Measurements from ENCODE around the gene NMBR. TPM values are rescaled to one million over a fixed set of nuclear protein-coding genes. Genes with fewer than 3 reads are reported as not detected.

The NMBR gene
- total RNA-seq, 3 donors from 2014 or later (not counting 1 experiment from before 2014, with no cell fraction given), result not detected

DNA sequence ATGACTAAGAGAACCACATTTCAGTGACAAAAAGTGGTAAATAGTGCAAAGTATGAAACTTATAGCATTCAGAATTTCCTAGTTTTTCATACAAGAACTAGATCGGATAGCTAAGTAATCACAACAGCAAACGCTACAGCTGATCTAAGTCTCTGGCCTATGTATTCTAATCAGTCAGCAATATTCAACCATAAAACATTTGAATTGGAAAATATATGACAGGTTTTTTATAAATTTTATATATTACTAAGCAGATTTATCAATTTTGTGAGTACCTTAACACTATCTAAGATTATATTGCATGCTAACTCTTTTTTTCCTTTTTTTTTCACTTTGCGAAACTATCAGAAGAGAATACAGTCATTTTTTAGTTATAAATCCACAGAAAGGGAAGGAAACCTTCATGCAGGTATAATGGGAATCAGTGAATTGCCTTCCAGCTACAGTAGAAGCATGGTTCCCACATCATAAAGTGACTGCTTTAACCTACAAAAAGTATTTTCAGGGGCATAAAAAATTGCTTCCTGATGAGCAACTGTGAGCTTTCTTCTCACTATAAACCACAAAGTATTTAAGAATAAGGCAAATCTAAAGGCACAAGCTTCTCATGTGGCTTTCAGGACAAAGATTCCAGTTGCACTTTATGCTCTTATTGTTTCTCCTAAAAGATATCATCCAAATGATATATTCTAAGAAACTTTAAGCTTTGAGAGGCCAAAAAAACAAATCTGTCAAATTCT lies 88.2 kb downstream of the NMBR start:
- Histone ChIP-seq H3K36me3 (ENCODE audit: control insufficient read depth, insufficient read depth, low read length) (no peaks in the 10 kb centered on the region), H3K27me3 (ENCODE audit: control insufficient read depth, insufficient read depth, low read length) (no peaks in the 10 kb centered on the region), H3K4me1 (ENCODE audit: control insufficient read depth, insufficient read depth, low read length) (no peaks in the 10 kb centered on the region), H3K4me3 (ENCODE audit: low read length) (no peak overlapping the region), H3K27ac (ENCODE audit: low read length) (no peak overlapping the region), H3K9me3 (ENCODE audit: control insufficient read depth, insufficient read depth, low read length) (no peaks in the 10 kb centered on the region)
- ATAC-seq (no peak), DNase-seq (no peak)
- Mint-ChIP-seq H3K9me3 (peaks cover 0 to 5% of the 10 kb centered on the region in 2 donors), H3K27me3 (ENCODE audit: low read depth in 2 of 2) (no peaks in the 10 kb centered on the region), H3K27ac (no peak overlapping the region), H3K36me3 (no peaks in the 10 kb centered on the region), H3K4me3 (no peak overlapping the region), H3K4me1 (no peaks in the 10 kb centered on the region)
- TF ChIP-seq, protein P1, sequence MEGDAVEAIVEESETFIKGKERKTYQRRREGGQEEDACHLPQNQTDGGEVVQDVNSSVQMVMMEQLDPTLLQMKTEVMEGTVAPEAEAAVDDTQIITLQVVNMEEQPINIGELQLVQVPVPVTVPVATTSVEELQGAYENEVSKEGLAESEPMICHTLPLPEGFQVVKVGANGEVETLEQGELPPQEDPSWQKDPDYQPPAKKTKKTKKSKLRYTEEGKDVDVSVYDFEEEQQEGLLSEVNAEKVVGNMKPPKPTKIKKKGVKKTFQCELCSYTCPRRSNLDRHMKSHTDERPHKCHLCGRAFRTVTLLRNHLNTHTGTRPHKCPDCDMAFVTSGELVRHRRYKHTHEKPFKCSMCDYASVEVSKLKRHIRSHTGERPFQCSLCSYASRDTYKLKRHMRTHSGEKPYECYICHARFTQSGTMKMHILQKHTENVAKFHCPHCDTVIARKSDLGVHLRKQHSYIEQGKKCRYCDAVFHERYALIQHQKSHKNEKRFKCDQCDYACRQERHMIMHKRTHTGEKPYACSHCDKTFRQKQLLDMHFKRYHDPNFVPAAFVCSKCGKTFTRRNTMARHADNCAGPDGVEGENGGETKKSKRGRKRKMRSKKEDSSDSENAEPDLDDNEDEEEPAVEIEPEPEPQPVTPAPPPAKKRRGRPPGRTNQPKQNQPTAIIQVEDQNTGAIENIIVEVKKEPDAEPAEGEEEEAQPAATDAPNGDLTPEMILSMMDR (IDR thresholded peaks at IDR 0.05), result no peak
- no CpG with 5 or more reads among the region's 3 CpGs for WGBS (ENCODE audit: insufficient coverage)
- intact Hi-C loops (cut with micrococcal nuclease), result no loop called here

DNA sequence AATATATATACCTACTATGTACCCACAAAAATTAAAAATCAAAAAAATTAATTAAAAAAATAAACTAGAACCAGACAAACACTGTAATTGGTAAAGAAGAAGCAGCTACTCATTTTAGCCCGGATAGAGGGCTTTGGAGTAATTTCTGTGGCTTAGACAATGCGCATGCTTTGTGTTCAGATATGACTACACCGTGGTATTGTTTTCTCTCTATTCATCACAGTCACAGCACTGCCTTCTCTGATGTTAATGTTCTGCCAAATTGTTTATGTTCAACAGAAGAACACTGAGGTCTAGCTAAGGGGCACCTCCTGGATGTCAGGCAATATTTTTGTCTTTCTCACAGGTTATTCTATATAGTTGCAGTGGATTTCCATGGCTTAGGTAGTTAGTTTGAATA lies 91.7 kb downstream of the NMBR start:
- Mint-ChIP-seq H3K4me3 (no peak overlapping the region), H3K4me1 (no peaks in the 10 kb centered on the region), H3K36me3 (peaks cover 6% of the 10 kb centered on the region), H3K9me3 (peaks cover 7 to 22% of the 10 kb centered on the region in 2 donors), H3K27ac (no peak overlapping the region), H3K27me3 (ENCODE audit: low read depth in 2 of 2) (no peaks in the 10 kb centered on the region)
- Histone ChIP-seq H3K36me3 (ENCODE audit: control insufficient read depth, insufficient read depth, low read length) (no peaks in the 10 kb centered on the region), H3K27me3 (ENCODE audit: control insufficient read depth, insufficient read depth, low read length) (no peaks in the 10 kb centered on the region), H3K4me1 (ENCODE audit: control insufficient read depth, insufficient read depth, low read length) (no peaks in the 10 kb centered on the region), H3K27ac (ENCODE audit: low read length) (no peak overlapping the region), H3K4me3 (ENCODE audit: low read length) (no peak overlapping the region), H3K9me3 (ENCODE audit: control insufficient read depth, insufficient read depth, low read length) (no peaks in the 10 kb centered on the region)
- DNase-seq (no peak), ATAC-seq (no peak)
- TF ChIP-seq, protein P1 (IDR thresholded peaks at IDR 0.05), result no peak
- 68% methylated on average over 3 of the region's 3 CpGs for WGBS (ENCODE audit: insufficient coverage)
- intact Hi-C loops (cut with micrococcal nuclease), result no loop called here

DNA sequence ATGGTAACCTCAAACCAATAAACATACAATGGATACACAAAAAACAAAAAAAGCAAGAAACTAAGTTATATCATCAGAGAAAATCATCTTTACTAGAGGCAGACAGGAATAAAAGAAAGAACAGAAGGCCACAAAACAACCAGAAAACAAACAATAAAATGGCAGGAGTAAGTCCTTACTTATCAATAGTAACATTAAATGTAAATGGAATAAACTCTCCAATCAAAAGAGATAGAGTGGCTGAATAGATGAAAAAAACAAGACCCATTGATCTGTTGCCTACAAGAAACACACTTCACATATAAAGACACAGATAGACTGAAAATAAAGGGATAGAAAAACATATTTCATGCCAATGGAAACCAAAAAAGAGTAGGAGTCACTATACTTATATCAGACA lies 95.5 kb downstream of the NMBR start:
- no peak for ATAC-seq
- H3K4me3 Mint-ChIP-seq, result no peak overlapping the region
- no peaks in the 10 kb centered on the region for H3K27me3 Mint-ChIP-seq (ENCODE audit: low read depth in 2 of 2)

More for the DNA sequence above, 95.5 kb downstream of the NMBR start:
- no peak for DNase-seq
- Histone ChIP-seq H3K4me3 (ENCODE audit: low read length) (no peak overlapping the region), H3K9me3 (ENCODE audit: control insufficient read depth, insufficient read depth, low read length) (no peaks in the 10 kb centered on the region), H3K36me3 (ENCODE audit: control insufficient read depth, insufficient read depth, low read length) (no peaks in the 10 kb centered on the region), H3K4me1 (ENCODE audit: control insufficient read depth, insufficient read depth, low read length) (no peaks in the 10 kb centered on the region), H3K27ac (ENCODE audit: low read length) (no peak overlapping the region), H3K27me3 (ENCODE audit: control insufficient read depth, insufficient read depth, low read length) (no peaks in the 10 kb centered on the region)
- Mint-ChIP-seq H3K27ac (no peak overlapping the region), H3K4me1 (no peaks in the 10 kb centered on the region), H3K9me3 (peaks cover 9 to 31% of the 10 kb centered on the region in 2 donors), H3K36me3 (peaks cover 10% of the 10 kb centered on the region)
- intact Hi-C loops (cut with micrococcal nuclease), result no loop called here
- TF ChIP-seq, protein P1 (IDR thresholded peaks at IDR 0.05), result no peak

Data from natural killer cell (primary cell).